SK-N-SH treated with all-trans-retinoic acid at 6 μM for 48 hours (cell line): ENCODE results near the gene FIGNL2.

Source experiments
- RARB ChIP-seq: fragments of 250-450 bp; sonication (Bioruptor Pico); IDR thresholded peaks from 2 replicates; pipeline ENCODE4 v1.8.0; 2021; ENCODE audit warnings: mild to moderate bottlenecking, moderate library complexity
- TCF4 ChIP-seq: fragments of 250-450 bp; sonication (Bioruptor Pico); IDR thresholded peaks from 2 replicates; pipeline ENCODE4 v1.8.0; 2021; ENCODE audit warnings: mild to moderate bottlenecking, moderate library complexity, borderline replicate concordance
- ZC3H10 ChIP-seq: fragments of 250-450 bp; sonication (Bioruptor Pico); IDR thresholded peaks from 2 replicates; pipeline ENCODE4 v1.5.1; 2021; ENCODE audit warnings: mild to moderate bottlenecking, moderate library complexity
- ZFP30 ChIP-seq: fragments of 450-650 bp; formaldehyde crosslinking; IDR thresholded peaks from 2 replicates; pipeline ENCODE4 v1.5.0; 2022; ENCODE audit warnings: mild to moderate bottlenecking, moderate library complexity
- ZNF565 ChIP-seq: fragments of 450-650 bp; formaldehyde crosslinking; conservative IDR thresholded peaks from 2 replicates; pipeline ENCODE4 v1.5.0; 2020; ENCODE audit warnings: low read depth, mild to moderate bottlenecking, moderate library complexity
- TF ChIP-seq, protein P1 (sequence below): fragments of 250-450 bp; sonication (Bioruptor Pico); IDR thresholded peaks from 2 replicates; pipeline ENCODE4 v1.8.0; 2021; ENCODE audit warnings: low read depth, mild to moderate bottlenecking, moderate library complexity, borderline replicate concordance
- TF ChIP-seq, protein P2 (sequence below): fragments of 250-450 bp; sonication (Bioruptor Pico); IDR thresholded peaks from 2 replicates; pipeline ENCODE4 v1.8.0; 2020; ENCODE audit warnings: mild to moderate bottlenecking, moderate library complexity, borderline replicate concordance
- TF ChIP-seq, protein P3 (sequence below): fragments of 250-450 bp; sonication (Bioruptor Pico); IDR thresholded peaks from 2 replicates; pipeline ENCODE4 v1.5.1; 2020; ENCODE audit warnings: low read depth, mild to moderate bottlenecking, moderate library complexity

DNA sequence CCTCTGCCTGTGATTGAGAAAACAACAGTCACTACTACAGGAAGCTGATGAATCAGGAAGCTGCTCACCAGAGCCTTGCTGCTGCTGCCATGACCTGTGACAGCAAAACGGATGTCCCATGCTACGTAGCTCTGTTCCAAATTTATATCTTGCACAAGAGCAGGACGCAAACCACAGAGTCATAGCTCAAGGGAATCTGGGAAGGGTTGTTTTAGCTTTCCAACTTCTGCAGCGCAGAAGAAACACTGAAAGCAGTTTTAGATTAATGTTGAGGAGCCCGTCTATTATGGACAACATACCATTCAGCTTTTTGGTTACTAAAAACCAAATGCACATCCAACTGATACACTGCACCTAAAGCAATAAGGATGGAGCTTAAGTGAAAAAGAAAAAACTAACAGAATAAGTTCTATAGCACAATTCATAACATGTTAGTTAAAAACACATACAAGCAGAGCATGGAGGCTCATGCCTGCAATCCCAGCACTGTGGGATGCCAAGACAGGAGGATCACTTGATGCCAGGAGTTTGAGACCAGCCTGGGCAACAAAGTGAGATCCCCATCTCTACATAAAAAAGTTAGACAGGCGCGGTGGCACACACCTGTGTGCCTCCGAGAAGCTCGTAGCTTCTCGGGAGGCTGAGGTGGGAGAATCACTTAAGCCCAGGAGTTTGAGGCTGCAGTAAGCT lies 37.6 kb upstream of the FIGNL2 start:
- TF ChIP-seq ZNF565 (no peak), TCF4 (CRISPR knock-in tag) (no peak), ZFP30 (CRISPR knock-in tag) (no peak), RARB (CRISPR knock-in tag) (no peak), ZC3H10 (no peak)
- TF ChIP-seq, protein P1, sequence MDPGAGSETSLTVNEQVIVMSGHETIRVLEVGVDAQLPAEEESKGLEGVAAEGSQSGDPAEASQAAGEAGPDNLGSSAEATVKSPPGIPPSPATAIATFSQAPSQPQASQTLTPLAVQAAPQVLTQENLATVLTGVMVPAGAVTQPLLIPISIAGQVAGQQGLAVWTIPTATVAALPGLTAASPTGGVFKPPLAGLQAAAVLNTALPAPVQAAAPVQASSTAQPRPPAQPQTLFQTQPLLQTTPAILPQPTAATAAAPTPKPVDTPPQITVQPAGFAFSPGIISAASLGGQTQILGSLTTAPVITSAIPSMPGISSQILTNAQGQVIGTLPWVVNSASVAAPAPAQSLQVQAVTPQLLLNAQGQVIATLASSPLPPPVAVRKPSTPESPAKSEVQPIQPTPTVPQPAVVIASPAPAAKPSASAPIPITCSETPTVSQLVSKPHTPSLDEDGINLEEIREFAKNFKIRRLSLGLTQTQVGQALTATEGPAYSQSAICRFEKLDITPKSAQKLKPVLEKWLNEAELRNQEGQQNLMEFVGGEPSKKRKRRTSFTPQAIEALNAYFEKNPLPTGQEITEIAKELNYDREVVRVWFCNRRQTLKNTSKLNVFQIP (CRISPR knock-in tag): no peak
- TF ChIP-seq, protein P2, sequence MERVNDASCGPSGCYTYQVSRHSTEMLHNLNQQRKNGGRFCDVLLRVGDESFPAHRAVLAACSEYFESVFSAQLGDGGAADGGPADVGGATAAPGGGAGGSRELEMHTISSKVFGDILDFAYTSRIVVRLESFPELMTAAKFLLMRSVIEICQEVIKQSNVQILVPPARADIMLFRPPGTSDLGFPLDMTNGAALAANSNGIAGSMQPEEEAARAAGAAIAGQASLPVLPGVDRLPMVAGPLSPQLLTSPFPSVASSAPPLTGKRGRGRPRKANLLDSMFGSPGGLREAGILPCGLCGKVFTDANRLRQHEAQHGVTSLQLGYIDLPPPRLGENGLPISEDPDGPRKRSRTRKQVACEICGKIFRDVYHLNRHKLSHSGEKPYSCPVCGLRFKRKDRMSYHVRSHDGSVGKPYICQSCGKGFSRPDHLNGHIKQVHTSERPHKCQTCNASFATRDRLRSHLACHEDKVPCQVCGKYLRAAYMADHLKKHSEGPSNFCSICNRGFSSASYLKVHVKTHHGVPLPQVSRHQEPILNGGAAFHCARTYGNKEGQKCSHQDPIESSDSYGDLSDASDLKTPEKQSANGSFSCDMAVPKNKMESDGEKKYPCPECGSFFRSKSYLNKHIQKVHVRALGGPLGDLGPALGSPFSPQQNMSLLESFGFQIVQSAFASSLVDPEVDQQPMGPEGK (CRISPR knock-in tag): no peak
- TF ChIP-seq, protein P3, sequence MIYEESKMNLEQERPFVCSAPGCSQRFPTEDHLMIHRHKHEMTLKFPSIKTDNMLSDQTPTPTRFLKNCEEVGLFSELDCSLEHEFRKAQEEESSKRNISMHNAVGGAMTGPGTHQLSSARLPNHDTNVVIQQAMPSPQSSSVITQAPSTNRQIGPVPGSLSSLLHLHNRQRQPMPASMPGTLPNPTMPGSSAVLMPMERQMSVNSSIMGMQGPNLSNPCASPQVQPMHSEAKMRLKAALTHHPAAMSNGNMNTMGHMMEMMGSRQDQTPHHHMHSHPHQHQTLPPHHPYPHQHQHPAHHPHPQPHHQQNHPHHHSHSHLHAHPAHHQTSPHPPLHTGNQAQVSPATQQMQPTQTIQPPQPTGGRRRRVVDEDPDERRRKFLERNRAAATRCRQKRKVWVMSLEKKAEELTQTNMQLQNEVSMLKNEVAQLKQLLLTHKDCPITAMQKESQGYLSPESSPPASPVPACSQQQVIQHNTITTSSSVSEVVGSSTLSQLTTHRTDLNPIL: no peak
